ENCODE measurements around the gene CSNK1G1. TPM values are rescaled to one million over a fixed set of nuclear protein-coding genes. Genes with fewer than 3 reads are reported as not detected.
A peak's percentile ranks its signal among the peaks of the same experiment; 100 is the strongest.

CSNK1G1 gene
- total RNA-seq, 1 experiment from 2014 or later, result 19.6 TPM

GRCh38 chr15:64233299-64233698, 122.7 kb downstream of the CSNK1G1 start:
- ChIA-PET POLR2A (ENCODE audit: unreplicated experiment) (interaction anchor here (0.5 to 0.6 kb wide), 3 partner anchors 93 to 154 kb away, joined by 3 to 5 read pairs (median 4); partner anchors contain the start of gene TRIP4), CTCF (no interaction called here)
- Histone ChIP-seq H4K20me1 (ENCODE audit: insufficient read depth) (0 out of 2 replicates have a peak, but pooled peaks cover 3% of the 10 kb centered on the region), H2AFZ (no peak overlapping the region), H3K9me3 (ENCODE audit: insufficient read depth, low read depth) (no peaks in the 10 kb centered on the region), H3K4me2 (no peak overlapping the region), H3K79me2 (ENCODE audit: low read depth) (no peaks in the 10 kb centered on the region; the same call in 1 of the 2 replicates), H3K36me3 (ENCODE audit: low read depth) (no peaks in the 10 kb centered on the region), H3K4me1 (replicated peaks; ENCODE audit: insufficient read depth) (peaks cover 15% of the 10 kb centered on the region), H3K27ac (no peak overlapping the region), H3K27me3 (ENCODE audit: insufficient read depth, low read depth) (no peaks in the 10 kb centered on the region), H3F3A (ENCODE audit: insufficient read depth, low read depth) (peaks cover 5% of the 10 kb centered on the region; the same call in 1 of the 2 replicates), H3K4me3 (no peak overlapping the region), H3K9me2 (ENCODE audit: insufficient read depth) (no peaks in the 10 kb centered on the region)
- no peak for TF ChIP-seq CTCF (conservative IDR thresholded peaks at IDR 0.05)
- no peak for TF ChIP-seq EZH2 (IDR thresholded peaks at IDR 0.05; ENCODE audit: low read depth)
- no TSS peak for BruUV-seq (replicated peaks)
- no peak for DNase-seq
- intact Hi-C loops (cut with micrococcal nuclease; ENCODE audit: unreplicated experiment), result no loop called here

- peak overlapping the region; percentile 36; the same call in 1 of the 2 replicates for H3K4me2 ChIP-seq
- DNase-seq, result peak in 1 of 2 experiments; percentile 56
- H3K9me3 ChIP-seq (ENCODE audit: insufficient read depth, low read depth), result no peaks in the 10 kb centered on the region
- 0 out of 2 replicates have a peak, but pooled peaks cover 3% of the 10 kb centered on the region for H4K20me1 ChIP-seq (ENCODE audit: insufficient read depth)
- H3K36me3 ChIP-seq (ENCODE audit: low read depth), result no peaks in the 10 kb centered on the region
- no peak overlapping the region for H2AFZ ChIP-seq
- no peak overlapping the region for H3K4me3 ChIP-seq
- H3K27me3 ChIP-seq (ENCODE audit: insufficient read depth, low read depth), result no peaks in the 10 kb centered on the region
- H3K27ac ChIP-seq, result peak overlapping the region; percentile 37
- intact Hi-C loops (cut with micrococcal nuclease; ENCODE audit: unreplicated experiment), result no loop called here
- H3K9me2 ChIP-seq (ENCODE audit: insufficient read depth), result no peaks in the 10 kb centered on the region
- H3K4me1 ChIP-seq (replicated peaks; ENCODE audit: insufficient read depth), result peaks cover 15% of the 10 kb centered on the region
- BruUV-seq (replicated peaks), result no TSS peak
- peaks cover 5% of the 10 kb centered on the region; the same call in 1 of the 2 replicates for H3F3A ChIP-seq (ENCODE audit: insufficient read depth, low read depth)
- no peak for TF ChIP-seq EZH2 (IDR thresholded peaks at IDR 0.05; ENCODE audit: low read depth)
- no peak for TF ChIP-seq CTCF (conservative IDR thresholded peaks at IDR 0.05)
- no peaks in the 10 kb centered on the region; the same call in 1 of the 2 replicates for H3K79me2 ChIP-seq (ENCODE audit: low read depth)
- POLR2A ChIA-PET (ENCODE audit: unreplicated experiment), result interaction anchor here (0.6 kb wide), 2 partner anchors 22 to 41 kb away, joined by 3 to 6 read pairs; no protein-coding TSS in a partner anchor
- CTCF ChIA-PET, result no interaction called here
Observed at GRCh38 chr15:64232400-64232799, 123.6 kb downstream of the CSNK1G1 start.

DNA sequence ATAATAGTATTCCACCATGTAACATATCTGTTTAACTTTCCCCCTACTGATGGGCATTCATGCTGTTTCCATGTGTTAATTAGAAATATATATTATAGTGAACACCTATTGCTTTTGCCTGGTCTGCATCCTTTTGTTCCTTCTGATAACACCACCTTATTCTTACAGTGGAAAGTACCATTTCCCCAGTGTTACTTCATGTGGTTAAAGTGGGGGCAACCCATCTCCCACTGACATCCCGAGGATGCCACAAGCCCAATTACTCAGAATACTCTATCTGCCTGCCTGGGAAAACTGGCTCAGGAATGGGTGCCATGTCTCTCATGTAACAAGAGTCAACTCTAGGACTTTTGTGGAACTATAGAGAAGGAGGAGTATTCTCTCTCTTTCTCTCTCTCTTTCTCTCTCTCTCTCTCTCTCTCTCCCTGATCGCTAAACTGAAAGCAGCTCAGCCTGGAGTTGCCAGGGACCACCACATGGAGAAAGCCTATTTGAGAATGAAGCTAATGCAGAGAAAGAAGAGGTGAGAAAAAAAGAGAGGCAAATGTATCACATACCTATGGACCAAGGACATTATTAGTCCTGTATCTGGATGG, 126.7 kb downstream of the CSNK1G1 start:
- no peak for DNase-seq
- Histone ChIP-seq H3K36me3 (ENCODE audit: low read depth) (no peaks in the 10 kb centered on the region), H3K27me3 (ENCODE audit: insufficient read depth, low read depth) (no peaks in the 10 kb centered on the region), H3K9me3 (ENCODE audit: insufficient read depth, low read depth) (no peaks in the 10 kb centered on the region), H3K27ac (no peak overlapping the region), H3F3A (ENCODE audit: insufficient read depth, low read depth) (peaks cover 5% of the 10 kb centered on the region; the same call in 1 of the 2 replicates), H3K4me3 (no peak overlapping the region), H4K20me1 (ENCODE audit: insufficient read depth) (0 out of 2 replicates have a peak, but pooled peaks cover 3% of the 10 kb centered on the region), H3K4me2 (no peak overlapping the region), H3K4me1 (replicated peaks; ENCODE audit: insufficient read depth) (peaks cover 15% of the 10 kb centered on the region), H3K79me2 (ENCODE audit: low read depth) (no peaks in the 10 kb centered on the region; the same call in 1 of the 2 replicates), H3K9me2 (ENCODE audit: insufficient read depth) (no peaks in the 10 kb centered on the region), H2AFZ (no peak overlapping the region)
- intact Hi-C loops (cut with micrococcal nuclease; ENCODE audit: unreplicated experiment), result no loop called here
- ChIA-PET CTCF (no interaction called here), POLR2A (ENCODE audit: unreplicated experiment) (no interaction called here)
- TF ChIP-seq EZH2 (IDR thresholded peaks at IDR 0.05; ENCODE audit: low read depth), result no peak
- no peak for TF ChIP-seq CTCF (conservative IDR thresholded peaks at IDR 0.05)
- BruUV-seq (replicated peaks), result no TSS peak
